ENCODE data around the gene LIPA.

LIPA gene

GRCh38 chr10:89240519-89240918 is 11.1 kb downstream of the LIPA start:
- FAIRE-seq, result no peak
- DNase-seq (ENCODE audit: insufficient read length, low spot score), result no peak
- TF ChIP-seq POLR2A (IDR thresholded peaks at IDR 0.05; ENCODE audit: low read depth, low read length), result no peak

- no peak for TF ChIP-seq POLR2A (IDR thresholded peaks at IDR 0.05; ENCODE audit: low read depth, low read length)
- DNase-seq (ENCODE audit: insufficient read length, low spot score) (no peak), FAIRE-seq (no peak)
Measured at GRCh38 chr10:89238956-89239644, 12.5 kb downstream of the LIPA start.

GRCh38 chr10:89237849-89238248 is 13.7 kb downstream of the LIPA start:
- DNase-seq (ENCODE audit: insufficient read length, low spot score), result no peak
- no peak for FAIRE-seq
- TF ChIP-seq POLR2A (IDR thresholded peaks at IDR 0.05; ENCODE audit: low read depth, low read length), result no peak

GRCh38 chr10:89236226-89236797 is 15.3 kb downstream of the LIPA start:
- TF ChIP-seq POLR2A (IDR thresholded peaks at IDR 0.05; ENCODE audit: low read depth, low read length), result no peak
- DNase-seq (ENCODE audit: insufficient read length, low spot score) (no peak), FAIRE-seq (no peak)

- no peak for TF ChIP-seq POLR2A (IDR thresholded peaks at IDR 0.05; ENCODE audit: low read depth, low read length)
- FAIRE-seq (no peak), DNase-seq (ENCODE audit: insufficient read length, low spot score) (no peak)
Measured at GRCh38 chr10:89235073-89235798, 16.3 kb downstream of the LIPA start.

GRCh38 chr10:89233033-89233432 is 18.5 kb downstream of the LIPA start:
- FAIRE-seq, result no peak
- no peak for TF ChIP-seq POLR2A (IDR thresholded peaks at IDR 0.05; ENCODE audit: low read depth, low read length)
- DNase-seq (ENCODE audit: insufficient read length, low spot score), result no peak

- no peak for TF ChIP-seq POLR2A (IDR thresholded peaks at IDR 0.05; ENCODE audit: low read depth, low read length)
- FAIRE-seq, result peak; percentile 6
- DNase-seq (ENCODE audit: insufficient read length, low spot score), result no peak
Measured at GRCh38 chr10:89228962-89229361, 22.6 kb downstream of the LIPA start.

- no peak for FAIRE-seq
- no peak for DNase-seq (ENCODE audit: insufficient read length, low spot score)
- TF ChIP-seq POLR2A (IDR thresholded peaks at IDR 0.05; ENCODE audit: low read depth, low read length), result no peak
Measured at GRCh38 chr10:89228146-89228545, 23.4 kb downstream of the LIPA start.

GRCh38 chr10:89226891-89227290 is 24.7 kb downstream of the LIPA start:
- FAIRE-seq (peak; percentile 62), DNase-seq (ENCODE audit: insufficient read length, low spot score) (no peak)
- TF ChIP-seq POLR2A (IDR thresholded peaks at IDR 0.05; ENCODE audit: low read depth, low read length), result no peak

GRCh38 chr10:89224739-89225443 is 26.7 kb downstream of the LIPA start:
- DNase-seq (ENCODE audit: insufficient read length, low spot score) (no peak), FAIRE-seq (no peak)
- TF ChIP-seq POLR2A (IDR thresholded peaks at IDR 0.05; ENCODE audit: low read depth, low read length), result no peak

- DNase-seq (ENCODE audit: insufficient read length, low spot score) (no peak), FAIRE-seq (no peak)
- TF ChIP-seq POLR2A (IDR thresholded peaks at IDR 0.05; ENCODE audit: low read depth, low read length), result no peak
Measured at GRCh38 chr10:89221919-89222318, 29.7 kb downstream of the LIPA start.

GRCh38 chr10:89219513-89220218 is 31.9 kb downstream of the LIPA start:
- DNase-seq (ENCODE audit: insufficient read length, low spot score) (no peak), FAIRE-seq (no peak)

More at GRCh38 chr10:89219513-89220218, 31.9 kb downstream of the LIPA start:
- TF ChIP-seq POLR2A (IDR thresholded peaks at IDR 0.05; ENCODE audit: low read depth, low read length), result no peak

All from H54 (cell line).